Stomach smooth muscle (tissue), 2 donors: ENCODE results near the gene IGLL1.
"Not testable (repeated sequence)": the region's sequence is repeated elsewhere in the genome, so short reads cannot be mapped to it uniquely, and the experiment has no call there.

Experiments used
- H3K27ac ChIP-seq: one replicate; pipeline ENCODE4 v1.7.0; 2013; ENCODE audit warnings: mild to moderate bottlenecking, low read length, inconsistent platforms
- H3K27me3 ChIP-seq, 2 donors: one replicate each; pipeline ENCODE4 v1.7.0; 2013; ENCODE audit warnings: low read length in 2 of 2; ENCODE audit not compliant: insufficient read depth in 2 of 2, control insufficient read depth in 1 of 2
- H3K36me3 ChIP-seq, 2 donors: one replicate each; pipeline ENCODE4 v1.7.0; 2013; ENCODE audit warnings: low read length in 2 of 2; ENCODE audit not compliant: control insufficient read depth in 2 of 2, insufficient read depth in 2 of 2
- H3K4me1 ChIP-seq: one replicate; pipeline ENCODE4 v1.7.0; 2013; ENCODE audit warnings: low read length; ENCODE audit not compliant: control insufficient read depth, insufficient read depth
- H3K4me3 ChIP-seq, 2 donors: one replicate each; pipeline ENCODE4 v1.7.0; 2013; ENCODE audit warnings: low read length in 2 of 2
- H3K9ac ChIP-seq, 2 donors: one replicate each; pipeline ENCODE4 v1.7.0; 2013; ENCODE audit warnings: low read length in 2 of 2, mild to moderate bottlenecking in 1 of 2
- H3K9me3 ChIP-seq, 2 donors: one replicate each; pipeline ENCODE4 v1.7.0; 2013; ENCODE audit warnings: low read length in 2 of 2; ENCODE audit not compliant: control insufficient read depth in 2 of 2
- donor health status: healthy.
- donor health status: Pancreatic carcinoma.

Gene IGLL1

DNA sequence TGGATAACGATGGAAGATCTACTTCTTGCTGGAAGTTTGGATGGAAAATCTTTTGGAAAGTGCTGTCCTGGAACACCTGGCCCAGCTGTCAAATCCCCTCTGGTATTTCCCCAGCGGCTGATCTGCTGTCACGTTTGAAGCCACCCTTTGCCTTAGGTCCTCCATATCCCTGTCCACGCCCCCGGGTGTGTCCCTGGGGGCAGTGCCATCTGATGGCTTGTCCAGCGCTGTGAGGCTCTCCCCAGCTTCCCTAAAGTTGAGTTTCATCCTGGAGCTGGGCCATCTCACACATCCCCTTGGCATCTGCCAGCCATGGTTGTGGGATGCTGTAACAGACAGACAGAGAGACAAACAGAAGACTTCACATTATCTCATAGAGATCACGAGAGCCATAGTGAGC, 3.1 kb upstream of the IGLL1 start:
- peaks cover 0 to 2% of the 10 kb centered on the region in 2 donors for H3K27me3 ChIP-seq
- no peaks in the 10 kb centered on the region for H3K4me1 ChIP-seq
- H3K36me3 ChIP-seq, result no peaks in the 10 kb centered on the region
- H3K9me3 ChIP-seq, result no peaks in the 10 kb centered on the region
- H3K9ac ChIP-seq, result no peak overlapping the region
- no peak overlapping the region for H3K27ac ChIP-seq
- no peak overlapping the region for H3K4me3 ChIP-seq

DNA sequence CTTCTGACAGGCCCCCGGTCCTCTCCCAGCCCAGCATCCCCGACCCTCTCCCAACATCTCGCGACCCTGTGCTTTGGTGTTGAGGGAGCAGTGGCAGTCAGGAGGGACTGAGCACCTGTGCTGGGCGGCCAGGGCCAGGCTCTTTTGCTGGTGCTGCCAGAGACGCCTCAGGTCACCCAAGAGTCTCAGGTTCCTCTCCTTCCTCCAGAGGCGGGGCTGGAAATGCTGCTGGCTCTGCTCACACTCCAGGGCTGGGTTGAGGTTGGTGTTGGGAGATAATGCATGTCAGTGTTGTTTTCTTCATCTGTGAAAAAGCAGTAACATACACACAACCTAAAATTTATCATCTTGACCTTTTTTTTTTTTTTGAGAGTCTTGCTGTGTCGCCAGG, 1.2 kb upstream of the IGLL1 start:
- Histone ChIP-seq H3K9ac (no peak overlapping the region), H3K9me3 (no peaks in the 10 kb centered on the region), H3K4me3 (no peak overlapping the region), H3K4me1 (no peaks in the 10 kb centered on the region), H3K36me3 (no peaks in the 10 kb centered on the region), H3K27me3 (peaks cover 0 to 2% of the 10 kb centered on the region in 2 donors), H3K27ac (no peak overlapping the region)

DNA sequence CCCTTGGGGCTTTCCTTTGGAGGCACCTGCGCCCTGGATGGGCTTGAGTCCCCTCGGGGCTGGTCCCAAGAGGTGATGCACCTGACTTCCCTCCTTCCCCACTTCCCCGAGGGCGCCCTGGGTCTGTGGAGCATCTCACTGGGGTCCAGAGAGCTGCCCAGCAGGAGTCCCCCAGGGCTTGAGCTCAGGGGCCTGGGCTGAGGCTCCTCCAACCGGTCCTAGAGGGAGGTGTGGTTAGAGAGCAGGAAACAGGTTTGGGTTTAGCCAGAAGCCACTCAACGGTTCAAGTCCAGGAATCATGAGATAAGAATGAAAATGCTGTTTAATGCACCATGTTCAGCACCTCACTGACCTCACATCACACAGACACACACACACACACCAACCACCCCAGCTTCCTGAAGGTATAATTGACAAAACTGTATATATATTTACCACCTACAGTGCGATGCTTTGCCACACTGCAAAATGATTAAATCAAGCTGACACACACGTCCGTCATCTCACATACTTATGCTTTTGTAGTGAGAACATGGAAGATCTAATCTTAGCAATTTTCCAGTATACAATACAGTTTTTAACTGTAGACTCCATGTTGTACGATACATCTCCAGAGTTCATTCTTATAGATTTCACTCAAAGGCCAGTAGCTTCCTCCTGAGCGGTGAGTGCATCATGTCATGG, 628 bp upstream of the IGLL1 start:
- Histone ChIP-seq H3K9me3 (no peaks in the 10 kb centered on the region), H3K4me1 (no peaks in the 10 kb centered on the region), H3K27me3 (peaks cover 0 to 2% of the 10 kb centered on the region in 2 donors), H3K4me3 (no peak overlapping the region), H3K27ac (no peak overlapping the region), H3K9ac (no peak overlapping the region), H3K36me3 (no peaks in the 10 kb centered on the region)

DNA sequence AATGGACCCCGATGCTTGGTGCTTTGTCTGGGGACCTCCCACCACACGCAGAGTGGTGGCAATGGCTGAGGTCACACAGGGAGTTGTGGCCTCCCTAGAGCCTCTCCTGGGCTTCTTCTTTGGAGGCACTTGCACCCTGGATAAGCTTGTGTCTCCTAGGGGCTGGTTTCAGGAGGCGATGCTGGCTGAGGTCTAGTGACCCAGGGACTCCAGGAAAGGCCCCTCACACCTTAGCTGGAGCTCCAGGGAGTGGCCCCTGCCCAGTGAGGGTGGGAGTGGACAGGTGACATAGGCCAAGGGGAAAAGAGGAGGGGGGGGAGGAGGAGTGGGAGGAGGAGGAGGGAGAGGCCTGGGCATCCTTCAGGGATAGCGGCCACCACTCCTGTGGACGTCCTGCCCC, 810 bp downstream of the IGLL1 start:
- H3K27me3 ChIP-seq, result peaks cover 0 to 2% of the 10 kb centered on the region in 2 donors
- H3K9ac ChIP-seq, result no peak overlapping the region
- H3K4me1 ChIP-seq, result no peaks in the 10 kb centered on the region
- no peak overlapping the region for H3K27ac ChIP-seq
- no peaks in the 10 kb centered on the region for H3K9me3 ChIP-seq
- H3K36me3 ChIP-seq, result no peaks in the 10 kb centered on the region
- no peak overlapping the region for H3K4me3 ChIP-seq

DNA sequence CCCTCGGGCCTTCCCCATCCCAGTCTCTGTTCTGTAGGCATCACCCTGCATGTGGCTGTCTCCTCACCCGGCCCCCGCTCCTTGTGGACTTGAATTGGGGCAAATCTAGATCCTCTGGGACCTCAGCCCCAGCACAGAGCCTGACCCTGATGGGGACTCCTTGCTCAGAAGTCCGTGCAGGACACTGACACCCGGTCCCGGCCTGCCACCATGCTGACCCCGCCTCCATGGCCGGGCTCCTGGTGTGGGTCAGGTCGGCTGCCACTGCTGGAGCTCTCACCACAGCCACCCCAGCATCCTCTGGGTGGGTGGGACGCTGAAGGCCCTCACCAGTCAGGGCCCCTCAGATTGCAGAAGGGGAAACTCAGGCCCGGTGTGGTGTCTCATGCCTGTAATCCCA, 1.8 kb downstream of the IGLL1 start:
- Histone ChIP-seq H3K9ac (no peak overlapping the region), H3K36me3 (no peaks in the 10 kb centered on the region), H3K27me3 (peaks cover 0 to 2% of the 10 kb centered on the region in 2 donors), H3K4me1 (no peaks in the 10 kb centered on the region), H3K4me3 (no peak overlapping the region), H3K9me3 (no peaks in the 10 kb centered on the region), H3K27ac (no peak overlapping the region)

DNA sequence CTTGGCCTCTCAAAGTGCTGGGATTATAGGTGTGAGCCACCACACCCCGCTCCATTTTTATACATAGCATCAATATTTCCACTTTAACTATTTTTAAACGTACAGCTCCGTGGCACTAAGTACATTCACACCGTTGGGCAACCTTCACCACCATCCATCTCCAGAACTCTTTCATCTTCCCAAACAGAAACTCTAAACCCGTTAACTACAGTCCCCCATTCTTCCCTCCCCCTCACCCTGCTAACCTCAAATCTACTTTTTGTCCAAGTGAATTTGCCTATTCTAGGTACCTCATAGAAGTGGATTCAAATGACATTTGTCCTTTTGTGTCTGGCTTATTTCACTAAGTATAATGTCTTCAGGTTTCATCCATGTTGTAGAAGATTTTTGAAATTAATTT, 3.4 kb downstream of the IGLL1 start:
- Histone ChIP-seq H3K4me1 (no peaks in the 10 kb centered on the region), H3K36me3 (no peaks in the 10 kb centered on the region), H3K27ac (no peak overlapping the region), H3K9me3 (no peaks in the 10 kb centered on the region), H3K9ac (no peak overlapping the region), H3K27me3 (peaks cover 0 to 2% of the 10 kb centered on the region in 2 donors), H3K4me3 (no peak overlapping the region)

DNA sequence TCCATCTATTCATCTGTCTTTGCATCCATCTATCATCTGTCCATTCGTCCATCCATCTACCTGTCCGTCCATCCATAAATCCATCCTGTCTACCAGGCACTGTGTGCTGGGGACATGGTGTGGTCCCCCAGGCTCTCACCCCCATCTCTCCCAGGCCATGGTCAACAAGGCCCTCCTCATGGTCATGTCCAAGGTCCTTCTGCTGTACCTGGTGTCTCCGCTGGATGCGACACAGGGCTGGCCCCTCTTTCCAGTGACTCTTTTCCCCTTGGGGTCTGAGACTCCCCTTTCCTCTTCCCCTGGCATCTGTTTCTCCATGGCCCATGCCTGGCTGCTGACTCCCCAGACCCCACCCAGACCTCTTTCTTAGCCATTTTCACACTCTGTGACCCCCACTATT, 4.5 kb downstream of the IGLL1 start:
- H3K27me3 ChIP-seq, result peaks cover 0 to 2% of the 10 kb centered on the region in 2 donors
- H3K9ac ChIP-seq, result no peak overlapping the region
- no peaks in the 10 kb centered on the region for H3K4me1 ChIP-seq
- H3K27ac ChIP-seq, result no peak overlapping the region
- no peaks in the 10 kb centered on the region for H3K9me3 ChIP-seq
- no peak overlapping the region for H3K4me3 ChIP-seq
- no peaks in the 10 kb centered on the region for H3K36me3 ChIP-seq

DNA sequence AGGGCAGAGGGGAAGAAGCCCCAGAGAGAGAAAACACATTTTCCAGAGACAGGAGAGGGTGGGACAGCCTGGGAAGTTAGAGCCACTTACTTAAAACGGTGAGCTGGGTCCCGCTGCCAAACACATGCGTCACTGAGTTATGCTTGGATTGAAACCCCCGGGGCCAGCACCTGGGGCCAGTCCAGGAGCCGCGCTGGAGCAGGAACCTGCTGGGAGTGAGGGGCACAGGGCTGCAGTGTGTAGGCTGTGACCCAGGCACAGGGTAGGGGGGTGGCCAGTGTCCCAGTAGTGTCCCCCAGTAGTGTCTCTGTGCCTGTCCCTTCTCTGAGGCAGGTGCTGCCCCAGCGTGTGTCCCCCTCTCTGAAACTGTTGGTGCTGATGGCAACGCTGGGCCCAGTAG, 5.2 kb downstream of the IGLL1 start:
- Histone ChIP-seq H3K9me3 (no peaks in the 10 kb centered on the region), H3K27ac (no peak overlapping the region), H3K4me3 (no peak overlapping the region), H3K9ac (no peak overlapping the region), H3K36me3 (no peaks in the 10 kb centered on the region), H3K4me1 (no peaks in the 10 kb centered on the region), H3K27me3 (no peaks in the 10 kb centered on the region)

DNA sequence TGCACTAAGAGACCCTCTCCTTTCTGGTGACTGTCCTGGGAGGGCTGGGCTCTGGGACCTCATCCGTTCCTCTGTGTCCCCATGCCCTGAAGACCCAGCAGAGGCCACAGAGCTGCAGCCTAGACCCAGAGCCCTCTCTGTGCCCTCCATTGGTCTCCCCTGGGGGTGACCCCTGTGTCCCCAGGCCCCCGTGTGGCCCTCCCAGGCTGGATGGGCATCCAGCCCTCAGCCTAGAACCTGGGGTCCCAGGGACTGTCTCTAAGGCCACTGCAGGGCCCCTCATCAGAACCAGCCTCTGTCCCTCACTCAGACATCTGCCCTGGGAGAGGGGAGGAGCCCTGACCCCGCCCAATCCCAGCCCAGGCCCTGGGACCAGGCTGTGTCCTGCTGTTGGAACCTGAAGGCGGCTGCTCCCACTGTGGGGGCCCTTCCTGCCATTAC, 5.7 kb downstream of the IGLL1 start:
- no peak overlapping the region for H3K27ac ChIP-seq
- H3K9ac ChIP-seq, result no peak overlapping the region
- H3K36me3 ChIP-seq, result no peaks in the 10 kb centered on the region
- H3K4me1 ChIP-seq, result no peaks in the 10 kb centered on the region
- no peaks in the 10 kb centered on the region for H3K27me3 ChIP-seq
- H3K9me3 ChIP-seq, result no peaks in the 10 kb centered on the region
- no peak overlapping the region for H3K4me3 ChIP-seq

DNA sequence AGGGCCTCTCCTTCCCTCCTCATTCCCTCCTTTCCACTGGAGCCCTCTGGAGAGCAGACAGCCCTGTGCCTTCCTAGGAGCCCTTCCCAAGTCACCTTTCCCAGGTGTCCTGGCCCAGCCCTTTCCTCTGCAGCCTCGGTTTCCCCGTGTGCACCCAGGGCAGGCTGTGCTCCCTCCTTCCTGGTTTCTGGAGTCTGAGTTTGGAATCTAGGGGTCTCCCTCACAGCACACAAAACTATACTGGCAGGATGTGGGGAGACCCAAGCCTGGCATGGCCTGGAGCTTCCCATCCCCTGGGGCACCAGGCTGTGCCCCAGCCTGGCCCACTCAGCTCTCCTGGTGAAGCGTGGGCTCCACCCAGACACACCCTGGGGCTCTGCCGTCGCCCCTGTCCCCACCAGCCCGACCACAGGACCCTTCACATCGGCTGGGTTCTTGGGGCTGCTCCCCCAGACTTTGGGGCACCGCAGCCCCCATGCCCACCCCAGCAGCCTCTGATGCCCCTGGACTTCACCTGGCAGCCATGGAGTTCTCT, 6.3 kb downstream of the IGLL1 start:
- not testable (repeated sequence) for H3K9ac ChIP-seq, H3K9me3 ChIP-seq, H3K27me3 ChIP-seq, H3K4me1 ChIP-seq, H3K4me3 ChIP-seq, H3K36me3 ChIP-seq, H3K27ac ChIP-seq

DNA sequence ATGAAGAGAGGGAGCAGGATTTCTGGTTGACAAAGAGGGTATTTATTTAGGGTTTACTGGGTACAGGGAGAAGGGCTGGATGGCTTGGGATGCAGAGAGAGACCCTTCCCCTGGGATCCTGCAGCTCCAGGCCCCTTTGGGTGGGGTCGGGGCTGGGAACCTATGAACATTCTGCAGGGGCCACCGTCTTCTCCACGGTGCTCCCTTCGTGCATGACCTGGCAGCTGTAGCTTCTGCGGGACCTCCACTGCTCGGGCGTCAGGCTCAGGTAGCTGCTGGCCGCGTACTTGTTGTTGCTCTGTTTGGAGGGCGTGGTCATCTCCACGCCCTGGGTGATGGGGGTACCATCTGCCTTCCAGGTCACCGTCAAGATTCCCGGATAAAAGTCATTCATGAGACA, 7.0 kb downstream of the IGLL1 start:
- not testable (repeated sequence) for H3K9ac ChIP-seq, H3K36me3 ChIP-seq, H3K9me3 ChIP-seq, H3K4me1 ChIP-seq, H3K27ac ChIP-seq, H3K27me3 ChIP-seq, H3K4me3 ChIP-seq
